Pancreas (tissue), 10 donors: ENCODE measurements around the gene SLC23A3. TPM values are rescaled to one million over a fixed set of nuclear protein-coding genes. Genes with fewer than 3 reads are reported as not detected.

Experiments
- ATAC-seq, 4 donors: fragments of 200-7000 bp; cut with Tn5 transposase; one replicate each; pipeline versions ENCODE4 v1.8.0 to v1.9.1; 2020; ENCODE audit warnings: mild to moderate bottlenecking in 4 of 4, moderate library complexity in 4 of 4
- DNase-seq, 6 donors: peaks; one replicate each; pipeline ENCODE4 v3.0.0-alpha.2; 2020
- FAIRE-seq: peaks from 2 replicates; lab custom pipeline; 2012; peaks lifted over from hg19 to GRCh38; lab: Jason Lieb, UNC
- H3K27ac ChIP-seq, 4 donors: fragments of 200-600 bp; sonication (generic); 1 replicate in 3 of 4; 2 replicates in 1 of 4; pipeline versions ENCODE4 v1.5.0 to v1.8.0; 2020
- H3K27me3 ChIP-seq, 4 donors: fragments of 200-600 bp; one replicate each; pipeline ENCODE4 v1.8.0; 2021
- H3K36me3 ChIP-seq, 3 donors: fragments of 200-600 bp; sonication (generic) in 1 of 3; one replicate each; pipeline versions ENCODE4 v1.5.0 to v1.8.0; 2020 to 2021
- H3K4me1 ChIP-seq, 3 donors: fragments of 200-600 bp; one replicate each; pipeline ENCODE4 v1.8.0; 2021
- H3K4me3 ChIP-seq, 4 donors: fragments of 200-600 bp; sonication (generic) in 2 of 4; one replicate each; pipeline versions ENCODE4 v1.5.0 to v1.8.0; 2020 to 2021
- H3K9me3 ChIP-seq, 4 donors: fragments of 200-600 bp; one replicate each; pipeline ENCODE4 v1.8.0; 2021
- WGBS, 2 donors: extraction: QIAGEN DNeasy Blood & Tissue Kit; methylation state at CpG; one replicate each; pipeline ENCODE4 v1.1.7; 2013; 5-methylcytosine and 5-hydroxymethylcytosine counted together
- intact Hi-C, 3 donors: fragments of 100-400 bp; cut with DNase I; formaldehyde crosslinking; loops; one replicate each; pipeline versions ENCODE4 v1.11.1 to v1.14.2; 2022
- polyA plus RNA-seq, 2 donors: library from polyadenylated mRNA; stranded (reverse); fragments of 200-250 nt; gene quantifications; one replicate each; pipeline ENCODE4 v1.2.3, GENCODE V29; 2013
- total RNA-seq, 6 donors: library from RNA; stranded (reverse); fragmentation: NEBNext Ultra II Directional in 4 of 6; extraction: Animal tissue kit (Norgen Biotek cat#: 25700) in 4 of 6; gene quantifications; one replicate each; pipeline versions ENCODE4 v1.2.1 to v1.2.4, GENCODE V29; 2021 to 2023
- TF ChIP-seq, protein P1 (sequence below), 4 donors: fragments of 200-600 bp; sonication (generic) in 3 of 4; IDR thresholded peaks; one replicate each; pipeline versions ENCODE4 v1.5.0 to v1.8.0; 2021; ENCODE audit warnings: antibody characterized with exemption in 4 of 4
- donor health status: healthy with polysubstance abuse.
- donor health status: DM: no; HTN: no; CAD: no; lungs with moderate emphysema.
- donor health status: DM: no; HTN: no; CAD: no.
- donor health status: control.
- donor health status: control.
- donor health status: Bipolar disorder and iron deficiency.
- donor health status: DM: yes; HTN: yes; CAD: no.
- donor health status: DM: no; HTN: no; CAD: no.
- donor health status: DM: no; HTN: no; CAD: no.
- donor health status: DM: yes; HTN: yes; CAD: no.

SLC23A3 gene
- total and polyA plus RNA-seq, 8 donors = 0.16 to 3.0 (median 0.92) TPM

DNA sequence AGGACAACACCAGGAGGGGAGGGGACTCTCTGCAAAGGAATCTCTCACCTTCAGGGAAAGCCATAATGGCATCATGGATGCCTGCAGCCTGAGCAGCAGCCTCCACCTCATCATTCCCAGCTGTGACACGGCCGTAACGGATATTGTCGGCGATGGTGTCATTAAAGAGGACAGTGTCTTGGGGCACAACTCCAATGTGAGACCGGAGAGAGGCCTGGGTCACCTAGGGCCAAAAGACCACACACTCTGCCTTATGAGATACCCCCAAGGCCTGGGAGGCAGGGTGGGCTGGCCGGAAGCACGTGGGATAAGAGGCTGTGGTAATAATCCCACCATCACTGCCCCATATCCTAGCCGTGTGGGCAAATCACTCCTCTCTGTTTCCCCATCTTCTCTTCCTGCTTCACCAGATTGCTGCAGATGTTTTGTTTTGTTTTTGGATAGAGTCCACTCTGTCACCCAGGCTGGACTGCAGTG is 41.1 kb upstream of the SLC23A3 start:
- FAIRE-seq (no peak), DNase-seq (peak in 1 of 6 donors; percentile 7), ATAC-seq (no peak)
- Histone ChIP-seq H3K9me3 (no peaks in the 10 kb centered on the region), H3K36me3 (peaks cover 0 to 8% (median 0%) of the 10 kb centered on the region in 3 donors), H3K4me3 (no peak overlapping the region), H3K27me3 (no peaks in the 10 kb centered on the region), H3K27ac (no peak overlapping the region), H3K4me1 (peaks cover 0 to 11% (median 5%) of the 10 kb centered on the region in 3 donors)
- intact Hi-C loops = no loop called here
- WGBS, 2 donors = 90 to 95% methylated on average over 9 of the region's 9 CpGs
- TF ChIP-seq, protein P1, sequence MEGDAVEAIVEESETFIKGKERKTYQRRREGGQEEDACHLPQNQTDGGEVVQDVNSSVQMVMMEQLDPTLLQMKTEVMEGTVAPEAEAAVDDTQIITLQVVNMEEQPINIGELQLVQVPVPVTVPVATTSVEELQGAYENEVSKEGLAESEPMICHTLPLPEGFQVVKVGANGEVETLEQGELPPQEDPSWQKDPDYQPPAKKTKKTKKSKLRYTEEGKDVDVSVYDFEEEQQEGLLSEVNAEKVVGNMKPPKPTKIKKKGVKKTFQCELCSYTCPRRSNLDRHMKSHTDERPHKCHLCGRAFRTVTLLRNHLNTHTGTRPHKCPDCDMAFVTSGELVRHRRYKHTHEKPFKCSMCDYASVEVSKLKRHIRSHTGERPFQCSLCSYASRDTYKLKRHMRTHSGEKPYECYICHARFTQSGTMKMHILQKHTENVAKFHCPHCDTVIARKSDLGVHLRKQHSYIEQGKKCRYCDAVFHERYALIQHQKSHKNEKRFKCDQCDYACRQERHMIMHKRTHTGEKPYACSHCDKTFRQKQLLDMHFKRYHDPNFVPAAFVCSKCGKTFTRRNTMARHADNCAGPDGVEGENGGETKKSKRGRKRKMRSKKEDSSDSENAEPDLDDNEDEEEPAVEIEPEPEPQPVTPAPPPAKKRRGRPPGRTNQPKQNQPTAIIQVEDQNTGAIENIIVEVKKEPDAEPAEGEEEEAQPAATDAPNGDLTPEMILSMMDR (IDR thresholded peaks at IDR 0.05) = no peak

DNA sequence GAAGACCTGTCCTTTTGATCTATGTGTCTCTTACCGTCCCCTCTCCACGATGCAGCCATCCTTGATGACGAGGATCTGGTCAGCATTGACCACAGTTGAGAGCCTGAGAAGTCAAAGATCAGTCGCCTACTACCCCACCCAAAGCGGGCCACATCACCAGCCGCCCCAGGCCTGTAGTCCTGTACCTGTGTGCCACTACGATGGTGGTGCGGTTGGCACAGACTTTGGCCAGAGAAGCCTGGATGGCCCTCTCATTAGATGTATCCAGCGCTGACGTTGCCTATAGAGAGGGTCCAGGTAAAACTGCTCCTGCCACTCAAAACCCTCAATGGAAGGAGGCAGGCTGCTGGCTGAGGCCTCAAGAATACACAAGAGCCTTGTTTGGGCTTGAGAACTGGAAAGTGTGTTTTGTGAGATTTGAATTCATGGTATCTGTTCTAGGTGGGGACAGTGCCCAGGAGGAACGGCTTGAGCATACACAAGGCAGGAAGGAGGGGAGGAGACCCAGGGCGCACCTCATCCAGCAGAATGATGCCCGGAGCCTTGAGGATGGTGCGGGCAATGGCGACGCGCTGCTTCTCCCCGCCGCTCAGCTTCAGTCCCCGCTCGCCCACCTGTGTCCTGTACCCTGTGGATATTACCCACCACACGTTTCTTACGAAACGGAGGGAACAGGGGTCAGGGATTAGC is 40.5 kb upstream of the SLC23A3 start:
- Histone ChIP-seq H3K9me3 (no peaks in the 10 kb centered on the region), H3K27ac (no peak overlapping the region), H3K4me1 (peaks cover 0 to 11% (median 5%) of the 10 kb centered on the region in 3 donors), H3K36me3 (peaks cover 0 to 8% (median 0%) of the 10 kb centered on the region in 3 donors), H3K27me3 (no peaks in the 10 kb centered on the region), H3K4me3 (no peak overlapping the region)
- no peak for FAIRE-seq
- 93 to 95% methylated on average over 24 of the region's 24 CpGs for WGBS, 2 donors
- intact Hi-C loops = no loop called here
- no peak for ATAC-seq
- peak in 1 of 6 donors; percentile 13 for DNase-seq
- TF ChIP-seq, protein P1 (IDR thresholded peaks at IDR 0.05) = no peak

DNA sequence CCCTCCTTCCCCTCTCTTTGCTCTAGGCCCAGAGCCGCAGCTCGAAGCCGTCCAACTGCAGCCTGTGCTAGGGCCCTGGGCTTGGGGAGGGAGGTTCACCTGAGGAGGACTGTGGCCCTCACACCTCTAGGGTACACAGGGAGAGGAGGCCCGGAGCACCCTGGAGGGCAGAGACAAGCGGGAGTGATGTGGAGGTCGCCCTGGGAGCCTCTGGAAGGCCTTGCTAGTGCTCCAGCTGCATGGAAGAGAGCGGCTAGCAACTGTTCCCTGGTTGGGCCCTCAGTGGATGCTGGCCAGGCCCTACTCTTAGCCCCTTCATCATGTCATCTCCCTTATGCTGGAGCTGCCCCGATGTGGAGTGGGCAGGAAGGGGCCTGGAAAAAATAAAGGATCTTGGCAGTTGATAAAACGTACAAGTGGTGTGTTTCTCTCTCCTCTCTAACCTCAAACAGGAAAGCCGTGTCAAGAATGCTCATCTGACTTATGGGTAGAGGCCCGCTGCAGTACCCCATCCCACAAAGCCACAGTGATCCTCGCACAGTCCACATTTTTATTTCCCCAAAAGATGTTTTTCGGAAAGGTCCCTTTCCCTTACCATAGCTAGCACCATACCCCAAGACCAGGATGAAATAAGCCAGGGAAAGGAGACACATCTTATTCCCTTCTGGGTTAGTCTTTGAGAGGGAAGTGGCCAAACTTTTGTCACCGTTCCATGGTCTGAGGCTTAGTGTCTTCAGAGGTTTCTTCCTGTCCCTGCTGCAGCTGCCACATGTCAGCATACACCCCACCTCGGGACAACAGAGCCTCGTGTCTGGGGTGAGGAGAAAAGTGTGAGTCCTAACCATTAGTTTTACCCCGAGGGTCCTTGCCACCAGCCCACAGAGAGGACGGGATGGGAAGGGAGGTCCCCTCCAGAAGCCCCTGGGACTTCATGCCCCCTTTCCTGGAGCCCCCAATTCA is 39.7 kb upstream of the SLC23A3 start:
- Histone ChIP-seq H3K36me3 (peaks cover 0 to 8% (median 0%) of the 10 kb centered on the region in 3 donors), H3K27me3 (no peaks in the 10 kb centered on the region), H3K27ac (no peak overlapping the region), H3K4me3 (no peak overlapping the region), H3K4me1 (peaks cover 0 to 11% (median 5%) of the 10 kb centered on the region in 3 donors), H3K9me3 (no peaks in the 10 kb centered on the region)
- intact Hi-C loops = no loop called here
- DNase-seq = peak in 2 of 6 donors; percentile 11 to 55
- TF ChIP-seq, protein P1 (IDR thresholded peaks at IDR 0.05) = no peak
- no peak for FAIRE-seq
- 80 to 83% methylated on average over 15 to 18 of the region's 18 CpGs for WGBS, 2 donors
- no peak for ATAC-seq

DNA sequence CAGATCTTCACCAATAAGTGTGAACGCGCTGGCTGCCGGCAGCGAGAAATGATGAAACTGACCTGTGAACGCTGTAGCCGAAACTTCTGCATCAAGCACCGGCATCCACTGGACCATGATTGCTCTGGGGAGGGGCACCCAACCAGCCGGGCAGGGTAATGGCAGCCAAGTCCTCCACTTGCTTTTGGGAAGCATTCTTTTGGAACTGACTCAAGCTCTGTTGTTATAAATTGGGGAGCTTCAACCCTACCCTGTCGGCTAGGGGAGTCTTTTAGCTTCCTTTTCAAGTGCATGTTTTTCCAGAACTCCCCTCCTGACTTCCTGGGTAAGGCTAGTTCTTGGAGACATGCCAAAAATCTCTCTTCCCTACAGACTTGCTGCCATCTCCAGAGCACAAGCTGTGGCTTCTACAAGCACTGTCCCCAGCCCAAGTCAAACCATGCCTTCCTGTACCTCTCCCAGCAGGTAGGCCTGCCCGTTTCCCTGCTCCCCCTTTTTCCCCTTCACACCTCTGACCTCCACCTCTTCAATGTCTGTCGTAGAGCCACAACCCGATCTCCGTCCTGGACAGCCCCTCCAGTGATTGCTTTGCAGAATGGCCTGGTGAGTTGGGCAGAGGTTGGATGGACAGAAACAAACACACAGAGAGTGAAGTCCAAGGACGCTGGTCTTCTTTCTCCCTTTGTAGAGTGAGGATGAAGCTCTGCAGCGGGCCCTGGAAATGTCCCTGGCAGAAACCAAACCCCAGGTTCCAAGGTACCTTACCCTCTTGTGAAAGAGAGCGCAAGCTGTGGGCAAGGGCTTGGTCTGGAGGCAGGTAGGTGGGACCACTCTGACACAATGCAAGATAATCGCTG is 38.3 kb upstream of the SLC23A3 start:
- FAIRE-seq (no peak), DNase-seq (peak in 2 of 6 donors; percentile 24 to 41), ATAC-seq (no peak)
- 75 to 77% methylated on average over 17 of the region's 17 CpGs for WGBS, 2 donors
- intact Hi-C loops = no loop called here
- H3K4me3 ChIP-seq = no peak overlapping the region
- H3K36me3 ChIP-seq = peaks cover 0 to 3% (median 0%) of the 10 kb centered on the region in 3 donors
- H3K4me1 ChIP-seq = peaks cover 0 to 11% (median 5%) of the 10 kb centered on the region in 3 donors
- H3K27me3 ChIP-seq = no peaks in the 10 kb centered on the region
- peak overlapping the region in 1 of 4 donors; percentile 12 for H3K27ac ChIP-seq
- H3K9me3 ChIP-seq = no peaks in the 10 kb centered on the region
- TF ChIP-seq, protein P1 (IDR thresholded peaks at IDR 0.05) = no peak
